Prostate gland (tissue), 2 donors: ENCODE data around the gene CNPY4. TPM values are rescaled to one million over a fixed set of nuclear protein-coding genes. Genes with fewer than 3 reads are reported as not detected.

Experiments used
- DNase-seq: peaks from one replicate; pipeline ENCODE4 v3.0.0-alpha.2; 2019; ENCODE audit warnings: low spot score
- H3K27ac ChIP-seq, 2 donors: fragments of 200-600 bp; sonication (generic); 2 replicates each; pipeline ENCODE4 v1.5.1; 2017 to 2019
- H3K27me3 ChIP-seq: fragments of 200-600 bp; sonication (generic); replicated peaks from 2 replicates; pipeline ENCODE4 v1.5.1; 2019; ENCODE audit not compliant: insufficient read depth
- H3K36me3 ChIP-seq, 2 donors: fragments of 200-600 bp; sonication (generic); 1 replicate in 1 of 2; 2 replicates in 1 of 2; pipeline versions ENCODE4 v1.5.1 to v1.8.1; 2017 to 2019
- H3K4me1 ChIP-seq: fragments of 200-600 bp; sonication (generic); replicated peaks from 2 replicates; pipeline ENCODE4 v1.5.1; 2019
- H3K4me3 ChIP-seq, 2 donors: fragments of 200-600 bp; sonication (generic); 2 replicates each; pipeline ENCODE4 v1.5.1; 2017 to 2019
- H3K9me3 ChIP-seq: fragments of 200-600 bp; sonication (generic); 2 replicates; pipeline ENCODE4 v1.5.1; 2017
- CTCF ChIP-seq, 4 experiments: fragments of 200-600 bp in 2 of 4; fragments of 450-650 bp in 2 of 4; sonication (generic) in 2 of 4; IDR thresholded peaks; 1 replicate in 3 of 4; 2 replicates in 1 of 4; pipeline ENCODE4 v1.5.1; 2016 to 2019; ENCODE audit warnings: antibody characterized with exemption in 4 of 4, mild to moderate bottlenecking in 2 of 4, moderate library complexity in 2 of 4
- POLR2A ChIP-seq: fragments of 450-650 bp; IDR thresholded peaks from one replicate; pipeline ENCODE4 v1.6.1; 2016; ENCODE audit warnings: antibody characterized with exemption, mild to moderate bottlenecking
- POLR2AphosphoS5 ChIP-seq: sonication (generic); formaldehyde crosslinking; IDR thresholded peaks from one replicate; pipeline ENCODE4 v1.6.1; 2017; ENCODE audit warnings: antibody characterized with exemption
- WGBS: methylation state at CpG from one replicate; pipeline ENCODE4 v1.1.5; 2018; 5-methylcytosine and 5-hydroxymethylcytosine counted together
- intact Hi-C: fragments of 100-400 bp; cut with DNase I; formaldehyde crosslinking; loops from one replicate; pipeline ENCODE4 v1.14.2; 2022
- total RNA-seq, 2 donors: library from RNA; depleted of rRNA; stranded (reverse); fragments of >200 nt; gene quantifications; one replicate each; pipeline ENCODE4 v1.1.0, GENCODE V29; 2016

CNPY4 gene
- total RNA-seq, 2 donors from 2014 or later, result 1.6 to 16.1 TPM

GRCh38 chr7:100158229-100159098, 39.0 kb downstream of the CNPY4 start, which contains the start of gene TRAPPC14:
Gene TRAPPC14 (minus strand): TSS chr7:100158723. CDS start chr7:100158499, 224 bp downstream.
- peak within 1 kb of the TSS; percentile 62 to 95 for H3K4me3 ChIP-seq
- no peaks in the 10 kb centered on the region for H3K4me1 ChIP-seq
- H3K27ac ChIP-seq, result peak within 1 kb of the TSS; percentile 72 to 83
- H3K36me3 ChIP-seq, result peaks cover 0 to 4% of the 10 kb centered on the region in 2 donors
- no peaks in the 10 kb centered on the region for H3K9me3 ChIP-seq
- no peaks in the 10 kb centered on the region for H3K27me3 ChIP-seq
- TF ChIP-seq CTCF (IDR thresholded peaks at IDR 0.05), result no peak
- TF ChIP-seq POLR2AphosphoS5, result peak; percentile 80
- peak; percentile 45 for TF ChIP-seq POLR2A
- intact Hi-C loops, result no loop called here
- 1% methylated on average over 48 of the region's 87 CpGs for WGBS
- DNase-seq, result peak; percentile 82

- Histone ChIP-seq H3K4me1 (no peaks in the 10 kb centered on the region), H3K4me3 (peak overlapping the region; percentile 62 to 95), H3K36me3 (peaks cover 0 to 4% of the 10 kb centered on the region in 2 donors), H3K27me3 (no peaks in the 10 kb centered on the region), H3K27ac (peak overlapping the region; percentile 72 to 83), H3K9me3 (no peaks in the 10 kb centered on the region)
- intact Hi-C loops, result no loop called here
- DNase-seq, result no peak
- WGBS, result 67% methylated on average over 7 of the region's 7 CpGs
- TF ChIP-seq POLR2A (no peak), CTCF (IDR thresholded peaks at IDR 0.05) (no peak), POLR2AphosphoS5 (no peak)
Measured at GRCh38 chr7:100159099-100159623, 39.7 kb downstream of the CNPY4 start.

- no peak for DNase-seq
- Histone ChIP-seq H3K27ac (no peak overlapping the region), H3K36me3 (peaks cover 0 to 2% of the 10 kb centered on the region in 2 donors), H3K4me3 (no peak overlapping the region), H3K4me1 (no peaks in the 10 kb centered on the region), H3K27me3 (no peaks in the 10 kb centered on the region), H3K9me3 (no peaks in the 10 kb centered on the region)
- WGBS, result 92% methylated on average over 18 of the region's 18 CpGs
- intact Hi-C loops, result no loop called here
- TF ChIP-seq POLR2A, result no peak
- no peak for TF ChIP-seq POLR2AphosphoS5
- no peak for TF ChIP-seq CTCF (IDR thresholded peaks at IDR 0.05)
Measured at GRCh38 chr7:100160067-100160466, 40.6 kb downstream of the CNPY4 start.

GRCh38 chr7:100163006-100163531, 43.6 kb downstream of the CNPY4 start:
- no peaks in the 10 kb centered on the region for H3K4me1 ChIP-seq
- WGBS, result 43% methylated on average over 4 of the region's 6 CpGs
- DNase-seq, result no peak
- no peak overlapping the region for H3K27ac ChIP-seq
- intact Hi-C loops, result no loop called here
- no peaks in the 10 kb centered on the region for H3K9me3 ChIP-seq
- no peaks in the 10 kb centered on the region for H3K36me3 ChIP-seq
- TF ChIP-seq CTCF (IDR thresholded peaks at IDR 0.05), result no peak
- no peak overlapping the region for H3K4me3 ChIP-seq
- H3K27me3 ChIP-seq, result no peaks in the 10 kb centered on the region
